H9 (cell line): Measurements from ENCODE around the gene CHRM5. TPM values are rescaled to one million over a fixed set of nuclear protein-coding genes. Genes with fewer than 3 reads are reported as not detected.

Experiments used
- DNase-seq: peaks from one replicate; pipeline ENCODE4 v3.0.0-alpha.2; 2017
- H2AFZ ChIP-seq: one replicate; pipeline ENCODE4 v1.6.1; 2013; ENCODE audit warnings: mild to moderate bottlenecking, low read length, control low read depth, moderate library complexity
- H2AK5ac ChIP-seq: 2 replicates; pipeline ENCODE4 v1.6.1; 2013; ENCODE audit warnings: low read length, control low read depth, mixed read lengths; ENCODE audit not compliant: insufficient read length
- H2BK120ac ChIP-seq: one replicate; pipeline ENCODE4 v1.6.1; 2013; ENCODE audit warnings: low read depth, mild to moderate bottlenecking, low read length, control low read depth, inconsistent platforms; ENCODE audit not compliant: poor library complexity, severe bottlenecking
- H2BK12ac ChIP-seq: 2 replicates; pipeline ENCODE4 v1.6.1; 2013; ENCODE audit warnings: low read length, control low read depth, mixed read lengths, low read depth; ENCODE audit not compliant: insufficient read length
- H2BK15ac ChIP-seq: 2 replicates; pipeline ENCODE4 v1.6.1; 2013; ENCODE audit warnings: low read depth, low read length, control low read depth
- H2BK20ac ChIP-seq: one replicate; pipeline ENCODE4 v1.6.1; 2013; ENCODE audit warnings: low read depth, mild to moderate bottlenecking, low read length, control low read depth, inconsistent platforms; ENCODE audit not compliant: poor library complexity, severe bottlenecking
- H2BK5ac ChIP-seq: 2 replicates; pipeline ENCODE4 v1.6.1; 2013; ENCODE audit warnings: low read length, control low read depth, mixed read lengths; ENCODE audit not compliant: insufficient read length
- H3K14ac ChIP-seq: 2 replicates; pipeline ENCODE4 v1.6.1; 2013; ENCODE audit warnings: low read length, control low read depth; ENCODE audit not compliant: insufficient read depth
- H3K18ac ChIP-seq: 2 replicates; pipeline ENCODE4 v1.6.1; 2013; ENCODE audit warnings: low read depth, mild to moderate bottlenecking, mixed read lengths, low read length, control low read depth; ENCODE audit not compliant: insufficient read length
- H3K23ac ChIP-seq: 2 replicates; pipeline ENCODE4 v1.6.1; 2013; ENCODE audit warnings: low read length, control low read depth, mixed read lengths, low read depth; ENCODE audit not compliant: insufficient read length
- H3K23me2 ChIP-seq: 2 replicates; pipeline ENCODE4 v1.6.1; 2013; ENCODE audit warnings: low read depth, mild to moderate bottlenecking, mixed read lengths, low read length, control low read depth; ENCODE audit not compliant: insufficient read length, poor library complexity, severe bottlenecking
- H3K27ac ChIP-seq: 2 replicates; pipeline ENCODE4 v1.5.1; 2013; ENCODE audit warnings: low read length, control low read depth, mixed read lengths, low read depth; ENCODE audit not compliant: insufficient read length
- H3K27me3 ChIP-seq: 2 replicates; pipeline ENCODE4 v1.6.1; 2013; ENCODE audit warnings: low read length, control low read depth, inconsistent platforms; ENCODE audit not compliant: insufficient read depth
- H3K4ac ChIP-seq: 2 replicates; pipeline ENCODE4 v1.6.1; 2013; ENCODE audit warnings: low read depth, mild to moderate bottlenecking, control low read depth, inconsistent platforms, low read length, moderate library complexity
- H3K4me1 ChIP-seq: 2 replicates; pipeline ENCODE4 v1.6.1; 2013; ENCODE audit warnings: low read length, control low read depth, inconsistent platforms; ENCODE audit not compliant: insufficient read depth
- H3K4me2 ChIP-seq: 2 replicates; pipeline ENCODE4 v1.6.1; 2013; ENCODE audit warnings: low read length, control low read depth, mixed read lengths; ENCODE audit not compliant: insufficient read length, insufficient read depth
- H3K56ac ChIP-seq: 2 replicates; pipeline ENCODE4 v1.6.1; 2013; ENCODE audit warnings: low read depth, mild to moderate bottlenecking, mixed read lengths, low read length, control low read depth; ENCODE audit not compliant: insufficient read length
- H3K79me1 ChIP-seq: 2 replicates; pipeline ENCODE4 v1.6.1; 2013; ENCODE audit warnings: low read depth, mild to moderate bottlenecking, moderate library complexity, low read length, control low read depth, inconsistent platforms; ENCODE audit not compliant: insufficient read depth, poor library complexity, severe bottlenecking
- H3K79me2 ChIP-seq: 2 replicates; pipeline ENCODE4 v1.6.1; 2013; ENCODE audit warnings: low read length, control low read depth, inconsistent platforms; ENCODE audit not compliant: insufficient read depth
- H3K9ac ChIP-seq: 2 replicates; pipeline ENCODE4 v1.6.1; 2013; ENCODE audit warnings: low read length, control low read depth, mixed read lengths; ENCODE audit not compliant: insufficient read length; ENCODE audit errors: extremely low read depth
- H3K9me3 ChIP-seq: one replicate; pipeline ENCODE4 v1.6.1; 2013; ENCODE audit warnings: low read depth, low read length, inconsistent platforms; ENCODE audit not compliant: control insufficient read depth
- H3T11ph ChIP-seq: one replicate; pipeline ENCODE4 v1.6.1; 2013; ENCODE audit warnings: mild to moderate bottlenecking, low read length, control low read depth, inconsistent platforms
- H4K20me1 ChIP-seq: one replicate; pipeline ENCODE4 v1.6.1; 2013; ENCODE audit not compliant: control insufficient read depth, insufficient read length, insufficient read depth
- H4K5ac ChIP-seq: 2 replicates; pipeline ENCODE4 v1.6.1; 2013; ENCODE audit warnings: low read depth, mild to moderate bottlenecking, mixed read lengths, low read length, control low read depth; ENCODE audit not compliant: insufficient read length
- H4K8ac ChIP-seq: replicated peaks from 2 replicates; pipeline ENCODE4 v1.6.1; 2013; ENCODE audit warnings: low read length, control low read depth, mixed read lengths, low read depth; ENCODE audit not compliant: insufficient read length
- H4K91ac ChIP-seq: 2 replicates; pipeline ENCODE4 v1.6.1; 2013; ENCODE audit warnings: low read depth, mild to moderate bottlenecking, moderate library complexity, mixed read lengths, low read length, control low read depth; ENCODE audit not compliant: insufficient read length
- H3K27ac Mint-ChIP-seq, 3 experiments: 2 replicates in 2 of 3; 3 replicates in 1 of 3; pipeline ENCODE4 v1.8.0; 2020 to 2021; ENCODE audit warnings: mixed read lengths in 3 of 3, mild to moderate bottlenecking in 1 of 3, moderate library complexity in 1 of 3
- H3K27me3 Mint-ChIP-seq: 2 replicates; pipeline ENCODE4 v1.8.0; 2021; ENCODE audit warnings: low read depth, mild to moderate bottlenecking, moderate library complexity, mixed read lengths
- H3K36me3 Mint-ChIP-seq, 3 experiments: 2 replicates in 2 of 3; 3 replicates in 1 of 3; pipeline ENCODE4 v1.8.0; 2020 to 2021; ENCODE audit warnings: low read depth in 3 of 3, mixed read lengths in 3 of 3; ENCODE audit not compliant: insufficient read depth in 1 of 3
- H3K4me1 Mint-ChIP-seq, 2 experiments: 2 replicates each; pipeline ENCODE4 v1.8.0; 2020; ENCODE audit warnings: mixed read lengths in 2 of 2
- H3K4me3 Mint-ChIP-seq, 2 experiments: 2 replicates in 1 of 2; 3 replicates in 1 of 2; pipeline ENCODE4 v1.8.0; 2020 to 2021; ENCODE audit warnings: mild to moderate bottlenecking in 2 of 2, mixed read lengths in 2 of 2, moderate library complexity in 1 of 2
- H3K9me3 Mint-ChIP-seq, 2 experiments: 2 replicates in 1 of 2; 3 replicates in 1 of 2; pipeline ENCODE4 v1.8.0; 2020; ENCODE audit warnings: mild to moderate bottlenecking in 2 of 2, mixed read lengths in 2 of 2, moderate library complexity in 1 of 2
- CTCF ChIP-seq: fragments of 200-600 bp; sonication (generic); conservative IDR thresholded peaks from 3 replicates; pipeline ENCODE4 v1.8.0; 2021; ENCODE audit warnings: antibody characterized with exemption, mild to moderate bottlenecking
- WGBS: extraction: QIAGEN DNeasy Blood & Tissue Kit; methylation state at CpG from one replicate; pipeline ENCODE4 v1.1.7; 2013; ENCODE audit warnings: missing lambda C conversion rate, low lambda C conversion rate, mixed read lengths; ENCODE audit not compliant: insufficient read length; ENCODE audit errors: extremely low coverage; 5-methylcytosine and 5-hydroxymethylcytosine counted together
- total RNA-seq: library from RNA; stranded (reverse); gene quantifications from 2 replicates; pipeline ENCODE4 v1.2.1, GENCODE V29; 2021

CHRM5 gene
- total RNA-seq, 1 experiment from 2014 or later: not detected

- Histone ChIP-seq H3K18ac (no peak overlapping the region), H3K9me3 (no peaks in the 10 kb centered on the region), H4K91ac (no peak overlapping the region), H4K20me1 (no peaks in the 10 kb centered on the region), H3K27me3 (no peaks in the 10 kb centered on the region), H3K14ac (no peak overlapping the region), H3K27ac (no peak overlapping the region), H2BK120ac (no peak overlapping the region), H3K23me2 (no peaks in the 10 kb centered on the region), H4K8ac (no peak overlapping the region), H3K4me2 (no peak overlapping the region), H3K4me1 (no peaks in the 10 kb centered on the region), H2BK12ac (no peak overlapping the region), H3K56ac (no peak overlapping the region), H2BK15ac (no peak overlapping the region), H3K79me2 (no peaks in the 10 kb centered on the region), H4K5ac (no peak overlapping the region), H3K4ac (no peak overlapping the region), H3K23ac (no peak overlapping the region), H2BK5ac (no peak overlapping the region), H2AK5ac (no peak overlapping the region), H3T11ph (no peak overlapping the region), H3K79me1 (no peaks in the 10 kb centered on the region), H2BK20ac (no peak overlapping the region), H3K9ac (no peak overlapping the region), H2AFZ (no peak overlapping the region)
- H3K9me3 Mint-ChIP-seq: no peaks in the 10 kb centered on the region
- no peaks in the 10 kb centered on the region for H3K27me3 Mint-ChIP-seq
- peaks cover 4% of the 10 kb centered on the region in 2 experiments for H3K4me1 Mint-ChIP-seq
- peaks cover 0 to 3% (median 0%) of the 10 kb centered on the region in 3 experiments; a peak in 1 of 7 replicates for H3K36me3 Mint-ChIP-seq
- H3K27ac Mint-ChIP-seq: no peak overlapping the region
- H3K4me3 Mint-ChIP-seq: no peak overlapping the region
- no peak for DNase-seq
- TF ChIP-seq CTCF: no peak
- WGBS: no CpG with 5 or more reads among the region's 3 CpGs
Observed at GRCh38 chr15:34001536-34001935, 33.2 kb downstream of the CHRM5 start.
